ENCODE measurements around the gene KMT5C. TPM values are rescaled to one million over a fixed set of nuclear protein-coding genes. Genes with fewer than 3 reads are reported as not detected.
A peak's percentile ranks its signal among the peaks of the same experiment; 100 is the strongest.

KMT5C gene
- total RNA-seq, 4 donors from 2014 or later: 27.8 to 80.8 (median 31.3) TPM

GRCh38 chr19:55366790-55367189 lies 27.1 kb downstream of the KMT5C start:
- Histone ChIP-seq H3K36me3 (no peaks in the 10 kb centered on the region), H3K9me3 (no peaks in the 10 kb centered on the region), H3K27me3 (peaks cover 48% of the 10 kb centered on the region), H3K27ac (no peak overlapping the region), H3K4me1 (peaks cover 3 to 17% (median 14%) of the 10 kb centered on the region in 4 donors), H3K4me3 (no peak overlapping the region)
- no peak for TF ChIP-seq POLR2A (IDR thresholded peaks at IDR 0.05)
- in situ Hi-C loops (cut with MboI; ENCODE audit: low pct_ligation_motif_present in 1 of 4, low pct_unique_long_range_greater_than_20kb in 1 of 4, low sequenced_read_pairs in 3 of 4) (no loop called here), intact Hi-C loops (cut with DNase I; ENCODE audit: low total_unique reads) (no loop called here)
- no peak for DNase-seq
- WGBS, 2 donors (ENCODE audit: low coverage in 1 of 2): 90% methylated on average over 3 of the region's 3 CpGs; no CpG with 5 or more reads in 1 of the 2 donors

GRCh38 chr19:55368106-55368505 lies 28.4 kb downstream of the KMT5C start:
- TF ChIP-seq POLR2A (IDR thresholded peaks at IDR 0.05) (no peak), POLR2AphosphoS5 (IDR thresholded peaks at IDR 0.05) (no peak)
- TF ChIP-seq, protein P1, sequence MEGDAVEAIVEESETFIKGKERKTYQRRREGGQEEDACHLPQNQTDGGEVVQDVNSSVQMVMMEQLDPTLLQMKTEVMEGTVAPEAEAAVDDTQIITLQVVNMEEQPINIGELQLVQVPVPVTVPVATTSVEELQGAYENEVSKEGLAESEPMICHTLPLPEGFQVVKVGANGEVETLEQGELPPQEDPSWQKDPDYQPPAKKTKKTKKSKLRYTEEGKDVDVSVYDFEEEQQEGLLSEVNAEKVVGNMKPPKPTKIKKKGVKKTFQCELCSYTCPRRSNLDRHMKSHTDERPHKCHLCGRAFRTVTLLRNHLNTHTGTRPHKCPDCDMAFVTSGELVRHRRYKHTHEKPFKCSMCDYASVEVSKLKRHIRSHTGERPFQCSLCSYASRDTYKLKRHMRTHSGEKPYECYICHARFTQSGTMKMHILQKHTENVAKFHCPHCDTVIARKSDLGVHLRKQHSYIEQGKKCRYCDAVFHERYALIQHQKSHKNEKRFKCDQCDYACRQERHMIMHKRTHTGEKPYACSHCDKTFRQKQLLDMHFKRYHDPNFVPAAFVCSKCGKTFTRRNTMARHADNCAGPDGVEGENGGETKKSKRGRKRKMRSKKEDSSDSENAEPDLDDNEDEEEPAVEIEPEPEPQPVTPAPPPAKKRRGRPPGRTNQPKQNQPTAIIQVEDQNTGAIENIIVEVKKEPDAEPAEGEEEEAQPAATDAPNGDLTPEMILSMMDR (IDR thresholded peaks at IDR 0.05): no peak
- Histone ChIP-seq H3K27ac (no peak overlapping the region), H3K9me3 (no peaks in the 10 kb centered on the region), H3K4me1 (peaks cover 3 to 17% (median 14%) of the 10 kb centered on the region in 4 donors), H3K36me3 (no peaks in the 10 kb centered on the region), H3K4me3 (no peak overlapping the region), H3K27me3 (peaks cover 61% of the 10 kb centered on the region)
- WGBS, 2 donors (ENCODE audit: low coverage in 1 of 2): 72% methylated on average over 10 of the region's 16 CpGs; no CpG with 5 or more reads in 1 of the 2 donors
- DNase-seq: no peak
- intact Hi-C loops (cut with DNase I; ENCODE audit: low total_unique reads) (no loop called here), in situ Hi-C loops (cut with MboI; ENCODE audit: low pct_ligation_motif_present in 1 of 4, low pct_unique_long_range_greater_than_20kb in 1 of 4, low sequenced_read_pairs in 3 of 4) (no loop called here)

GRCh38 chr19:55368701-55369563 lies 29.3 kb downstream of the KMT5C start:
- peaks cover 3 to 22% (median 15%) of the 10 kb centered on the region in 4 donors for H3K4me1 ChIP-seq
- peaks cover 69% of the 10 kb centered on the region for H3K27me3 ChIP-seq
- TF ChIP-seq EP300 (IDR thresholded peaks at IDR 0.05; ENCODE audit: low read depth): no peak
- TF ChIP-seq POLR2AphosphoS5 (IDR thresholded peaks at IDR 0.05): no peak
- TF ChIP-seq, protein P1 (IDR thresholded peaks at IDR 0.05): no peak
- TF ChIP-seq POLR2A (IDR thresholded peaks at IDR 0.05): no peak
- H3K9me3 ChIP-seq: no peaks in the 10 kb centered on the region
- WGBS, 2 donors (ENCODE audit: low coverage in 1 of 2): 8% methylated on average over 48 of the region's 54 CpGs; no CpG with 5 or more reads in 1 of the 2 donors
- no peak for DNase-seq
- no peak overlapping the region for H3K27ac ChIP-seq
- intact Hi-C loops (cut with DNase I; ENCODE audit: low total_unique reads) (no loop called here), in situ Hi-C loops (cut with MboI; ENCODE audit: low pct_ligation_motif_present in 1 of 4, low pct_unique_long_range_greater_than_20kb in 1 of 4, low sequenced_read_pairs in 3 of 4) (no loop called here)
- H3K36me3 ChIP-seq: no peaks in the 10 kb centered on the region
- H3K4me3 ChIP-seq: peak overlapping the region in 2 of 4 donors; percentile 12 to 35

GRCh38 chr19:55369653-55370304 lies 30.1 kb downstream of the KMT5C start:
- TF ChIP-seq POLR2AphosphoS5 (IDR thresholded peaks at IDR 0.05): no peak
- TF ChIP-seq POLR2A (IDR thresholded peaks at IDR 0.05): no peak
- TF ChIP-seq, protein P1 (IDR thresholded peaks at IDR 0.05): no peak
- no peak for TF ChIP-seq EP300 (IDR thresholded peaks at IDR 0.05; ENCODE audit: low read depth)
- H3K36me3 ChIP-seq: no peaks in the 10 kb centered on the region
- intact Hi-C loops (cut with DNase I; ENCODE audit: low total_unique reads) (no loop called here), in situ Hi-C loops (cut with MboI; ENCODE audit: low pct_ligation_motif_present in 1 of 4, low pct_unique_long_range_greater_than_20kb in 1 of 4, low sequenced_read_pairs in 3 of 4) (no loop called here)
- 2% methylated on average over 33 of the region's 59 CpGs; no CpG with 5 or more reads in 1 of the 2 donors for WGBS, 2 donors (ENCODE audit: low coverage in 1 of 2)
- peaks cover 77% of the 10 kb centered on the region for H3K27me3 ChIP-seq
- no peak for DNase-seq
- H3K4me1 ChIP-seq: peaks cover 3 to 27% (median 18%) of the 10 kb centered on the region in 4 donors
- H3K4me3 ChIP-seq: peak overlapping the region in 2 of 4 donors; percentile 19 to 44
- H3K9me3 ChIP-seq: no peaks in the 10 kb centered on the region
- H3K27ac ChIP-seq: peak overlapping the region in 1 of 4 donors; percentile 41
